Stimulated activated CD8-positive, alpha-beta memory T cell treated with anti-CD3 and anti-CD28 coated beads, Interleukin-7, amount 100 ng/mL, for 4 hours (primary cell): Measurements from ENCODE around the gene CTNNA2.

ENCODE experiments used
- DNase-seq, 2 donors: peaks; one replicate each; pipeline ENCODE4 v3.0.0-alpha.2; 2020; ENCODE audit warnings: low read depth in 2 of 2

The CTNNA2 gene

GRCh38 chr2:80209458-80209857 lies 696.6 kb downstream of the CTNNA2 start:
- DNase-seq, result no peak

GRCh38 chr2:80217446-80217845 lies 704.6 kb downstream of the CTNNA2 start:
- no peak for DNase-seq

- no peak for DNase-seq
Measured at GRCh38 chr2:80222644-80223043, 709.8 kb downstream of the CTNNA2 start.

- no peak for DNase-seq
Measured at GRCh38 chr2:80231421-80231820, 718.6 kb downstream of the CTNNA2 start.

- DNase-seq, result no peak
Measured at GRCh38 chr2:80233333-80233732, 720.5 kb downstream of the CTNNA2 start.

GRCh38 chr2:80238692-80239469 lies 726.0 kb downstream of the CTNNA2 start:
- no peak for DNase-seq

GRCh38 chr2:80242355-80242910 lies 729.6 kb downstream of the CTNNA2 start:
- no peak for DNase-seq

GRCh38 chr2:80244905-80245584 lies 732.2 kb downstream of the CTNNA2 start:
- no peak for DNase-seq

- DNase-seq, result no peak
Measured at GRCh38 chr2:80246534-80246933, 733.7 kb downstream of the CTNNA2 start.

- DNase-seq, result no peak
Measured at GRCh38 chr2:80247339-80247738, 734.5 kb downstream of the CTNNA2 start.

- DNase-seq, result no peak
Measured at GRCh38 chr2:80248146-80248545, 735.3 kb downstream of the CTNNA2 start.

GRCh38 chr2:80252294-80252986 lies 739.6 kb downstream of the CTNNA2 start:
- no peak for DNase-seq

GRCh38 chr2:80255918-80256781 lies 743.3 kb downstream of the CTNNA2 start:
- DNase-seq, result no peak

- DNase-seq, result no peak
Measured at GRCh38 chr2:80256782-80257167, 743.9 kb downstream of the CTNNA2 start.

- no peak for DNase-seq
Measured at GRCh38 chr2:80257450-80257849, 744.6 kb downstream of the CTNNA2 start.

- DNase-seq, result no peak
Measured at GRCh38 chr2:80258341-80258740, 745.5 kb downstream of the CTNNA2 start.

GRCh38 chr2:80258793-80259192 lies 745.9 kb downstream of the CTNNA2 start:
- DNase-seq, result no peak

GRCh38 chr2:80259292-80259691 lies 746.4 kb downstream of the CTNNA2 start:
- no peak for DNase-seq

- no peak for DNase-seq
Measured at GRCh38 chr2:80266231-80266630, 753.4 kb downstream of the CTNNA2 start.

- DNase-seq, result no peak
Measured at GRCh38 chr2:80269806-80270205, 757.0 kb downstream of the CTNNA2 start.

- DNase-seq, result no peak
Measured at GRCh38 chr2:80280598-80280997, 767.7 kb downstream of the CTNNA2 start.
